ENCODE results near the gene FHDC1. TPM values are rescaled to one million over a fixed set of nuclear protein-coding genes. Genes with fewer than 3 reads are reported as not detected.

Gene FHDC1
- polyA plus RNA-seq, 4 donors, result 3.7 to 12.7 (median 10.0) TPM

DNA sequence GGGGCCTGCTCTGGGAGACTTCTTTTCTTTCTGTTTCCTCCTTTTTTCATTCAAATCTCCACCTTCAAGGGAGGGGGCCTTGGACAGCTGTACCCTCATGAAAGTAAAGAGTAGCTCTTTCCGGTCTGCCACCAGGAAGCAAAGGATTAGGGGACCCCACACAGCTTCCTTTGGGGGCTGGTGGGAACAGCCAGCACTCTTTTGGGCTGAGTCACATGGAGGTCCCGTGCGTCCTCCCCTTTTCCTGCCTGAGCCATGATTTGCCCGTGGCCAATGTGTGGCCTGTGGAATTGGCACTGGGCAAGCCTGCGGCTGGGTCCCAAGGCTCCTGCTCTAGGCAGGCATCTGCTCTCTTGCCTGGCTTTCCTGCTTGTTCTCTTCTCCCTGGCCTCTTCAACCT is 65.5 kb downstream of the FHDC1 start:
- H3K36me3 ChIP-seq (ENCODE audit: control insufficient read depth in 3 of 3, insufficient read depth in 2 of 3, low read depth in 1 of 3, low read length in 3 of 3), result no peaks in the 10 kb centered on the region
- H3K27ac ChIP-seq (ENCODE audit: low read depth in 1 of 3, low read length in 2 of 3), result no peak overlapping the region
- no peak overlapping the region for H3K4me3 ChIP-seq (ENCODE audit: low read depth in 1 of 3, low read length in 3 of 3)
- DNase-seq (no peak), FAIRE-seq (no peak)
- 76 to 86% (median 80%) methylated on average over 5 of the region's 5 CpGs for WGBS, 3 donors
- peaks cover 0 to 24% (median 2%) of the 10 kb centered on the region in 3 donors for H3K4me1 ChIP-seq (ENCODE audit: control insufficient read depth in 3 of 3, insufficient read depth in 2 of 3, low read depth in 1 of 3, low read length in 2 of 3)
- H3K27me3 ChIP-seq (ENCODE audit: control insufficient read depth in 3 of 3, insufficient read depth in 3 of 3, low read length in 3 of 3), result no peaks in the 10 kb centered on the region
- peaks cover 0 to 9% of the 10 kb centered on the region in 2 donors for H3K9me3 ChIP-seq (ENCODE audit: control insufficient read depth in 2 of 2, insufficient read depth in 1 of 2, low read depth in 1 of 2, low read length in 1 of 2)

DNA sequence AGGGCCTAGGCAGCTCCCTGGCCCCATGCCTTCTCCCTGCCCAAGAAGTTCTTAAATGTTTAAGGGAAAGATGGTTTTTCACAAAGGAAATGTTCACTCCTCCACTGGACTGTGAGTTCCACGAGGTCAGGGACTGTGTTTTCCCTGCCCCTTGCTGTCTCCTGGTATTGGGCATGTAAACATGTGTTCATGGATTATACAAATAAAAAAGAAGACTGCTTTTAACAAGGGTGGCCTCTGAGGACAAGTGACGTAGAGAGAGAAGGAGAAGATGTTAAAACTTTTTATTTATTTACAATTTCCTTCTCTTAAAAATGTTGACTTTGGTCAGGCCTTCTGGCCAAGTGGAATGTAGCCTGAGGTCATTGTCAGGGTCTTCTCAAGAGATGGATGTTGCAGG is 66.0 kb downstream of the FHDC1 start:
- peaks cover 0 to 24% (median 2%) of the 10 kb centered on the region in 3 donors for H3K4me1 ChIP-seq (ENCODE audit: control insufficient read depth in 3 of 3, insufficient read depth in 2 of 3, low read depth in 1 of 3, low read length in 2 of 3)
- H3K9me3 ChIP-seq (ENCODE audit: control insufficient read depth in 2 of 2, insufficient read depth in 1 of 2, low read depth in 1 of 2, low read length in 1 of 2), result peaks cover 0 to 9% of the 10 kb centered on the region in 2 donors
- H3K27ac ChIP-seq (ENCODE audit: low read depth in 1 of 3, low read length in 2 of 3), result no peak overlapping the region
- no peaks in the 10 kb centered on the region for H3K27me3 ChIP-seq (ENCODE audit: control insufficient read depth in 3 of 3, insufficient read depth in 3 of 3, low read length in 3 of 3)
- H3K4me3 ChIP-seq (ENCODE audit: low read depth in 1 of 3, low read length in 3 of 3), result no peak overlapping the region
- no peaks in the 10 kb centered on the region for H3K36me3 ChIP-seq (ENCODE audit: control insufficient read depth in 3 of 3, insufficient read depth in 2 of 3, low read depth in 1 of 3, low read length in 3 of 3)
- 36 to 49% (median 41%) methylated on average over 2 of the region's 2 CpGs for WGBS, 3 donors
- DNase-seq (no peak), FAIRE-seq (no peak)

DNA sequence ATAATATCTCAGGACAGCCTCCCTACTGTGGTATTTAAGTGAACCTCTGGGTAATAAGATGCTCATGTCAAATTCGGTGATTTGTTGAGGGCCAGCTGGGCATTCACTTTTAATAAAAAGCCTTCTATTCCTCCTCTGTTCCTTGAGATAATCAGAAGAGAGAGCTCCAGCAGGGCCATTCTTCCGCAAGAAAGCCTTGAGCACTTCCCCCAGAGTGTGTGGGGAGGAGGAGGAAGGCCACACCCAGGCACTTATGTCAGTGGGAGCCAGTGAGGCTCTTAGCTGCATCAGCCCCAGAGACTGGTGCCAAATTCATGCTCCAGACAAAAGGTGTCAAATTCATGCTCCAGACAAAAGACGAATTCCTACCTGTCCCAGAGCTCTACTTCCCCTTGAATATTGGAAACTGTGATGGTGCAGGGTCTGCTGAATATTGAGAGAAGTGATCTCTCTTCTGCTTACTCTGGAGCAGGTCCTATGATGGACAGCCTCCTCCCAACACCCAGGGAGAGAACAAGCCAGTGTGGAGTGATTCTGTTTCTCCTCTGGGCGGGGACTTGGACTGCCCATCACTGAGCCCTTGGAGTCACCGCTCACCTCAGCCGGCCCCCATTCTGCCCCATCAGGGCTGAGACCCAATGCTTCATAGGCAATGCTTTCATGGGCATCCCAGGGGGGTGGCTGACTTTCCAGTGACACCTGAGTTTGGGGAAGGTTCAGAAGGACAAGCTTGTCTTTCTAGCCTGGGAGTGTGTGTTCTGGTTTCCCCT is 68.1 kb downstream of the FHDC1 start:
- 69 to 78% (median 74%) methylated on average over 6 of the region's 6 CpGs for WGBS, 3 donors
- FAIRE-seq, result no peak

DNA sequence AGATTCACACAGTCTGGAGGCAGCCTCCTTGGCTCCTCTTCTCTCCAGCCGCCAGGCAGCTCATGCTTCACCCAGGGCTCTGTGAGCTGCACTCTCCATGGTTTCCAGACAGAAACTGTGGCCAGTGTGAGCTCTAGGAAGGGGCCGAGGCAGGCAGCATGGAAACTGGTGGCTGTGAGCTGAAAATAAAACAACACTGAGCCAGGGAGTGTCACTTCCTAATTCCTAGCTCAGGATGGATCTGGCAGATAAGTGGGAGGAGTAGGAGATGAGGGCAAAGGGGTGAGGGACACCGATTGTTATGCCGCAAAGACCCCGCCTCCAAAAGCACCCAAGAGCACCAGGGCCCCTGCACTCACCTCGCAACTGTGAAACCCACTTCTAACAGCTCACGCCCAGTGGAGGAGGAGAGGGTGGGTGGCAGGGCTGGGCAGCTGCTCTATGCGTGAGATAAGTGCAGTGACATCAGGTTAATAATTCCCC is 69.8 kb downstream of the FHDC1 start:
- H3K4me3 ChIP-seq (ENCODE audit: low read depth in 1 of 3, low read length in 3 of 3), result no peak overlapping the region
- no peaks in the 10 kb centered on the region for H3K36me3 ChIP-seq (ENCODE audit: control insufficient read depth in 3 of 3, insufficient read depth in 2 of 3, low read depth in 1 of 3, low read length in 3 of 3)
- no peaks in the 10 kb centered on the region for H3K27me3 ChIP-seq (ENCODE audit: control insufficient read depth in 3 of 3, insufficient read depth in 3 of 3, low read length in 3 of 3)
- peaks cover 0 to 13% (median 0%) of the 10 kb centered on the region in 3 donors for H3K4me1 ChIP-seq (ENCODE audit: control insufficient read depth in 3 of 3, insufficient read depth in 2 of 3, low read depth in 1 of 3, low read length in 2 of 3)
- 54 to 64% (median 57%) methylated on average over 8 of the region's 8 CpGs for WGBS, 3 donors
- DNase-seq (peak in 1 of 2 donors; percentile 25), FAIRE-seq (no peak)
- peaks cover 0 to 1% of the 10 kb centered on the region in 2 donors for H3K9me3 ChIP-seq (ENCODE audit: control insufficient read depth in 2 of 2, insufficient read depth in 1 of 2, low read depth in 1 of 2, low read length in 1 of 2)
- H3K27ac ChIP-seq (ENCODE audit: low read depth in 1 of 3, low read length in 2 of 3), result no peak overlapping the region

More for the DNA sequence above, 68.1 kb downstream of the FHDC1 start:
- no peak overlapping the region for H3K4me3 ChIP-seq (ENCODE audit: low read depth in 1 of 3, low read length in 3 of 3)
- H3K9me3 ChIP-seq (ENCODE audit: control insufficient read depth in 2 of 2, insufficient read depth in 1 of 2, low read depth in 1 of 2, low read length in 1 of 2), result peaks cover 0 to 5% of the 10 kb centered on the region in 2 donors
- no peaks in the 10 kb centered on the region for H3K27me3 ChIP-seq (ENCODE audit: control insufficient read depth in 3 of 3, insufficient read depth in 3 of 3, low read length in 3 of 3)
- H3K4me1 ChIP-seq (ENCODE audit: control insufficient read depth in 3 of 3, insufficient read depth in 2 of 3, low read depth in 1 of 3, low read length in 2 of 3), result peaks cover 0 to 24% (median 2%) of the 10 kb centered on the region in 3 donors
- DNase-seq, result no peak
- no peak overlapping the region for H3K27ac ChIP-seq (ENCODE audit: low read depth in 1 of 3, low read length in 2 of 3)
- no peaks in the 10 kb centered on the region for H3K36me3 ChIP-seq (ENCODE audit: control insufficient read depth in 3 of 3, insufficient read depth in 2 of 3, low read depth in 1 of 3, low read length in 3 of 3)

DNA sequence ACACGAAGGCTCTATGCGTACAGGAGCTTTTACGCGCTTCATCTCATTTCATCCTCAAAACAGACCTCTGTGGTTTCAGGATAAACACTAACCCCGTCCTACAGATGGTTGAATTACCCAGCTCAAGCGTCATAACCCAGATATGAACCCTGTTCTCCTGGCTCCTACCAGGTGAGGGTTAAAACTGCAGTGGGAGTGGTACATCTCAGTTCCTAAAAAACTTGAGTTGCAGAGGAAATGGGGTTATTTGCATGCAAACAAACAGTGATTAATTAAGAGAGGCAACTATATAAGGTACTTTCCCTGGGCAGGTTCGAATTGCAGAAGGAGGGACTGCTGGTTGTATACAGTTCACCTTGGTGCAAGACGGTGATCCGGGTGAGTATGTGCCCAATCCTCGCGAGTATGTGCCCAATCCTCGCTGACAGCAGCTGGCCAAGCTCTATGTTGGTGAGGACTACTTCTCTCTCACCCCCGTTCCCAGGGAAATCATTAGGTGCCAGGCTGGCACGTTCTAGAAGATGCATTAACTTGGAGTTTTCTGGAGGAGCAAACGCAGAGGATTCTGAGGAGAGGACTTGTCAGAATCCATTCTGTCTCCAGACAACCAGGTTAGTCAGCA is 72.6 kb downstream of the FHDC1 start:
- no peak overlapping the region for H3K27ac ChIP-seq (ENCODE audit: low read depth in 1 of 3, low read length in 2 of 3)
- H3K4me1 ChIP-seq (ENCODE audit: control insufficient read depth in 3 of 3, insufficient read depth in 2 of 3, low read depth in 1 of 3, low read length in 2 of 3), result peaks cover 0 to 13% (median 0%) of the 10 kb centered on the region in 3 donors
- H3K4me3 ChIP-seq (ENCODE audit: low read depth in 1 of 3, low read length in 3 of 3), result no peak overlapping the region
- FAIRE-seq (no peak), DNase-seq (no peak)
- H3K27me3 ChIP-seq (ENCODE audit: control insufficient read depth in 3 of 3, insufficient read depth in 3 of 3, low read length in 3 of 3), result no peaks in the 10 kb centered on the region
- 81 to 87% (median 86%) methylated on average over 15 of the region's 15 CpGs for WGBS, 3 donors
- H3K36me3 ChIP-seq (ENCODE audit: control insufficient read depth in 3 of 3, insufficient read depth in 2 of 3, low read depth in 1 of 3, low read length in 3 of 3), result no peaks in the 10 kb centered on the region
- peaks cover 0 to 4% of the 10 kb centered on the region in 2 donors for H3K9me3 ChIP-seq (ENCODE audit: control insufficient read depth in 2 of 2, insufficient read depth in 1 of 2, low read depth in 1 of 2, low read length in 1 of 2)

DNA sequence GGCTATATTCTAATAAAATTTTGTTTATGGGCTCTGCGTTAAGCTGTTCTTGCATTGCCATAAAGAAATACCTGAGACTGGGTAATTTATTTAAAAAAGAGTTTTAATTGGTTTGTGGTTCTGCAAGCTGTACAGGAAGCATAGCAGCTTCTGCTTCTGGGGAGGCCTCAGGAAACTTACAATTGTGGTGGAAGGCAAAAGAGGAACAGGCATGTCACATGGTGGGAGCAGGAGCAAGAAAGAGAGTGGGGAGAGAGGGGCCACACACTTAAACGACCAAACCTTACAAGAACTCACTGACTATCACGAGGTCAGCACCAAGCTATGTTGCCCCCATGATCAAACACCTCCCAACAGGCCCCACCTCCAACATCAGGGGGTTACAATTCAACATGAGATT is 74.0 kb downstream of the FHDC1 start:
- no peak overlapping the region for H3K27ac ChIP-seq (ENCODE audit: low read depth in 1 of 3, low read length in 2 of 3)
- peaks cover 0 to 13% (median 0%) of the 10 kb centered on the region in 3 donors for H3K4me1 ChIP-seq (ENCODE audit: control insufficient read depth in 3 of 3, insufficient read depth in 2 of 3, low read depth in 1 of 3, low read length in 2 of 3)
- H3K4me3 ChIP-seq (ENCODE audit: low read depth in 1 of 3, low read length in 3 of 3), result no peak overlapping the region
- H3K36me3 ChIP-seq (ENCODE audit: control insufficient read depth in 3 of 3, insufficient read depth in 2 of 3, low read depth in 1 of 3, low read length in 3 of 3), result no peaks in the 10 kb centered on the region
- H3K27me3 ChIP-seq (ENCODE audit: control insufficient read depth in 3 of 3, insufficient read depth in 3 of 3, low read length in 3 of 3), result no peaks in the 10 kb centered on the region
- FAIRE-seq (no peak), DNase-seq (no peak)
- 72 to 78% (median 73%) methylated on average over 3 of the region's 3 CpGs for WGBS, 3 donors
- peaks cover 0 to 4% of the 10 kb centered on the region in 2 donors for H3K9me3 ChIP-seq (ENCODE audit: control insufficient read depth in 2 of 2, insufficient read depth in 1 of 2, low read depth in 1 of 2, low read length in 1 of 2)

DNA sequence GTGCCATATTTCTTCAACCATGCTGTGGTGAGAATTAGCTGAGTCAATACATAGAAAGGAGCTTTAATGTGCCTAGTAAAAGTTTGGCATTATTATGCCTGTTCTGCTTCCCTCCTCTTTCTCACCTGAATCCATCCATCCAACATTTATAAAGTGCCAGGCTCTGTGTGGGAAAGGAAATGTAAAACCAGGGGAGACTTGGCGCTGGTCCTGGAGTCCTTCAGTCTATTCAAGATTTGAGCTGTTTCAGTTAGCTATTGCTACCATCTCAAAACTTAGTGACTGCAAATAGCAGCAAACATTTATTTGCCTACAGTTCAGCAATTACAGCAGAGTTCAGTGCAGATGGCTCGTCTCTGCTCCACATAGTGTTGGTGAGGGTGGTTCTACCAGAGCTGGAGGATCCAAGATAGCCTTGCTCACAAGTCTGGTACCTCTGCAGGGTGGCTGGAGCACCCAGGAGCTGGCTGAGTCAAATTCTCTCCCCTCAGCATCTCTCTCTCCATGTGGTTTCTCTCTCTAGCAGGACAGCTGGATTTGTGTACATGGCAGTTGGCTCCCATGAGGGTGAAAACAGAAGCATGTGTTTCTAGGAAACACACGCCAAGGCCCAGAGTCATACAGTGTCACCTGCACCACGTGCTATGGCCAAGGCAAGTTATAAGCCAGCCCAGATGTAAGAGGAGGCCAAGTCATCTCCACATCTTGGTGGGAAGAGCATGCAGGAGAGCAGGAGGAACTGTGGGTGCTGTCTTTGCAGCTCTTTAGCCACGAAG is 77.3 kb downstream of the FHDC1 start:
- 65 to 70% (median 65%) methylated on average over 5 of the region's 5 CpGs for WGBS, 3 donors
- DNase-seq, result no peak

DNA sequence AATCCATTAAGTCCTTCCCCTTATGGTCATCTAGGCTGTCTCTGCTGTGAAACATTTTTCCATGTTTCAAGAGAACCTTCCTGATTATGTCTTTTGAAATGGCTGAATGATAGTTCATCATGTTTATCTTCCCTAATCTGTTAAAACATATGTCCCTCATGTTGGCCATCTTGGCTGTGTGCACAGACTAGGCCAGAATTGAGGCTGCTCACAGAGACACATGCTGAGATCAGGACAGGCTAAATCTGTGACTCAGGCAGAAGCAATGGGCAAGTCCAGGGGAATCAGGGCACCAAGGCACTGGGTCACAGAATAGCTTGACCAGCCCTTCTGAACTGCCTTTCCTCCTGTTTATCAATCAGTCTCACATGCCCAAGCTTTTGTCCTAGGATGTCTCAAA is 78.3 kb downstream of the FHDC1 start:
- no peak overlapping the region for H3K27ac ChIP-seq (ENCODE audit: low read depth in 1 of 3, low read length in 2 of 3)
- H3K27me3 ChIP-seq (ENCODE audit: control insufficient read depth in 3 of 3, insufficient read depth in 3 of 3, low read length in 3 of 3), result no peaks in the 10 kb centered on the region
- FAIRE-seq, result no peak
- H3K4me1 ChIP-seq (ENCODE audit: control insufficient read depth in 3 of 3, insufficient read depth in 2 of 3, low read depth in 1 of 3, low read length in 2 of 3), result no peaks in the 10 kb centered on the region
- no peak overlapping the region for H3K4me3 ChIP-seq (ENCODE audit: low read depth in 1 of 3, low read length in 3 of 3)
- no peak for DNase-seq
- peaks cover 0 to 4% of the 10 kb centered on the region in 2 donors for H3K9me3 ChIP-seq (ENCODE audit: control insufficient read depth in 2 of 2, insufficient read depth in 1 of 2, low read depth in 1 of 2, low read length in 1 of 2)
- no peaks in the 10 kb centered on the region for H3K36me3 ChIP-seq (ENCODE audit: control insufficient read depth in 3 of 3, insufficient read depth in 2 of 3, low read depth in 1 of 3, low read length in 3 of 3)

More for the DNA sequence above, 77.3 kb downstream of the FHDC1 start:
- Histone ChIP-seq H3K9me3 (ENCODE audit: control insufficient read depth in 2 of 2, insufficient read depth in 1 of 2, low read depth in 1 of 2, low read length in 1 of 2) (peaks cover 0 to 4% of the 10 kb centered on the region in 2 donors), H3K27ac (ENCODE audit: low read depth in 1 of 3, low read length in 2 of 3) (no peak overlapping the region), H3K27me3 (ENCODE audit: control insufficient read depth in 3 of 3, insufficient read depth in 3 of 3, low read length in 3 of 3) (no peaks in the 10 kb centered on the region), H3K36me3 (ENCODE audit: control insufficient read depth in 3 of 3, insufficient read depth in 2 of 3, low read depth in 1 of 3, low read length in 3 of 3) (no peaks in the 10 kb centered on the region), H3K4me3 (ENCODE audit: low read depth in 1 of 3, low read length in 3 of 3) (no peak overlapping the region), H3K4me1 (ENCODE audit: control insufficient read depth in 3 of 3, insufficient read depth in 2 of 3, low read depth in 1 of 3, low read length in 2 of 3) (no peaks in the 10 kb centered on the region)
- no peak for FAIRE-seq
